Measurements from ENCODE around the gene LACTBL1.

DNA sequence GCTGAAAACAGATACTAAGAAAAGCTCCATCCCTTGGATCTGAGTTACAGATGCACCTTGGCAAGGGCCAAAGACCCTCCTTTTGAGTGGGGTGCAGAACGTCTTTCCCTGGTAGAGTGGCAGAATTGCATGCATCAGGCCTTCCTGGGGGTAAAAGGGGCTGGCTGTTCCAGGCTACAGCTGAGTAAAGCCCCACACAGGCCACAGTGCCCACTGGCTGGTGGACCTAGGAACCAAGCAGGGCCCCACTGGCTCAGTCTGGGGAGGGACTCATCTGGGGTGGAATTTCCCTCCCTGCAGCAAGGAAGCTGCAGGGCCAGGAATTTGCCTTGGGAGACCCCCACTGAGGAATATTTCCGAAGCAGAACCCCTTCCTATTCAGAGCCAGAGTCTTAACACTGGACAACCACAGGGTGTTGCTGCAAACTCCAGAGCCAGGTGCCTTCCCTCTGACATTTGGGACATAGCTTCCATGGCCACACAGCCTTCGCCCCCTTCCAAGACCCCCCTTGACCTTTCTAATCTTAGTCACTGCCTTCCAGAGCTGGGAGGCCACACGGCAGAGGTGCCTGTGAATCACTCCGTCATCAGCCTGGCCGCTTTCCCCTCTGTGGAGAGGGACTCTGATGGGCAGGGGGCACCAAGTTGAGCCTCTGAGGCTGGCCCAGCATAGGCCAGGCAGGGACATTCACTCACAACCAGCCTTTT, 52.5 kb downstream of the LACTBL1 start:
- TF ChIP-seq, protein P1, sequence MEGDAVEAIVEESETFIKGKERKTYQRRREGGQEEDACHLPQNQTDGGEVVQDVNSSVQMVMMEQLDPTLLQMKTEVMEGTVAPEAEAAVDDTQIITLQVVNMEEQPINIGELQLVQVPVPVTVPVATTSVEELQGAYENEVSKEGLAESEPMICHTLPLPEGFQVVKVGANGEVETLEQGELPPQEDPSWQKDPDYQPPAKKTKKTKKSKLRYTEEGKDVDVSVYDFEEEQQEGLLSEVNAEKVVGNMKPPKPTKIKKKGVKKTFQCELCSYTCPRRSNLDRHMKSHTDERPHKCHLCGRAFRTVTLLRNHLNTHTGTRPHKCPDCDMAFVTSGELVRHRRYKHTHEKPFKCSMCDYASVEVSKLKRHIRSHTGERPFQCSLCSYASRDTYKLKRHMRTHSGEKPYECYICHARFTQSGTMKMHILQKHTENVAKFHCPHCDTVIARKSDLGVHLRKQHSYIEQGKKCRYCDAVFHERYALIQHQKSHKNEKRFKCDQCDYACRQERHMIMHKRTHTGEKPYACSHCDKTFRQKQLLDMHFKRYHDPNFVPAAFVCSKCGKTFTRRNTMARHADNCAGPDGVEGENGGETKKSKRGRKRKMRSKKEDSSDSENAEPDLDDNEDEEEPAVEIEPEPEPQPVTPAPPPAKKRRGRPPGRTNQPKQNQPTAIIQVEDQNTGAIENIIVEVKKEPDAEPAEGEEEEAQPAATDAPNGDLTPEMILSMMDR (IDR thresholded peaks at IDR 0.05): no peak
- no peak for TF ChIP-seq ZFX (IDR thresholded peaks at IDR 0.05; ENCODE audit: borderline replicate concordance)

Measured in 22Rv1 (cell line).